LNCAP (cell line): Measurements from ENCODE around the gene PATJ.

Source experiments
- CTCF ChIP-seq: fragments of 450-650 bp; IDR thresholded peaks from 2 replicates; pipeline ENCODE4 v1.5.1; 2017; ENCODE audit warnings: mild to moderate bottlenecking

The PATJ gene

GRCh38 chr1:61973100-61973837 lies 231.0 kb downstream of the PATJ start:
- no peak for TF ChIP-seq CTCF

GRCh38 chr1:61975638-61976037 lies 233.4 kb downstream of the PATJ start:
- TF ChIP-seq CTCF, result no peak

- no peak for TF ChIP-seq CTCF
These were observed 234.3 kb downstream of the PATJ start for GRCh38 chr1:61976566-61976965.

GRCh38 chr1:61978796-61979195 lies 236.5 kb downstream of the PATJ start:
- TF ChIP-seq CTCF, result no peak

GRCh38 chr1:61979729-61980128 lies 237.4 kb downstream of the PATJ start:
- no peak for TF ChIP-seq CTCF

GRCh38 chr1:61980561-61980960 lies 238.3 kb downstream of the PATJ start:
- TF ChIP-seq CTCF, result no peak

- TF ChIP-seq CTCF, result no peak
These were observed 239.8 kb downstream of the PATJ start for GRCh38 chr1:61981870-61982660.
